Motor neuron (in vitro differentiated cells): ENCODE measurements around the gene CEP295NL. TPM values are rescaled to one million over a fixed set of nuclear protein-coding genes. Genes with fewer than 3 reads are reported as not detected.

Source experiments
- total RNA-seq, 8 experiments: library from RNA; unstranded; fragments of 300-600 nt; gene quantifications; 2 replicates each; pipeline versions ENCODE4 v1.2.3 to v1.2.4, GENCODE V29; 2022

The CEP295NL gene
- total RNA-seq, 8 experiments from 2014 or later = 0.29 to 1.7 (median 0.61) TPM

Other genes with a start within 250 kb of the CEP295NL start
- gene CYTH1, start 120.9 kb downstream of the CEP295NL start, total RNA-seq = 10 to 100 TPM; 13.9 to 46.4 (median 30.0) TPM
- gene USP36, start 62.4 kb downstream of the CEP295NL start, total RNA-seq = 10 to 100 TPM; 16.1 to 57.5 (median 25.9) TPM
- 100 to 1,000 TPM in 1 of 8 experiments, 10 to 100 TPM in 7; 18.8 to 246 (median 38.7) TPM for gene TIMP2, start 22.2 kb upstream of the CEP295NL start, total RNA-seq
- 100 to 1,000 TPM in 2 of 8 experiments, 10 to 100 TPM in 6; 34.8 to 346 (median 58.7) TPM for gene LGALS3BP, start 76.7 kb upstream of the CEP295NL start, total RNA-seq
- 10 to 100 TPM; 20.7 to 42.6 (median 28.8) TPM for gene CANT1, start 106.6 kb upstream of the CEP295NL start, total RNA-seq
- gene C1QTNF1, start 121.0 kb upstream of the CEP295NL start, total RNA-seq = 10 to 100 TPM in 2 of 8 experiments, 1 to 10 TPM in 5, under 1 TPM in 1; 0.25 to 51.1 (median 2.7) TPM
- gene ENGASE, start 171.6 kb upstream of the CEP295NL start, total RNA-seq = 10 to 100 TPM; 10.0 to 49.6 (median 15.4) TPM